ENCODE results near the gene LGALS9. TPM values are rescaled to one million over a fixed set of nuclear protein-coding genes. Genes with fewer than 3 reads are reported as not detected.

The LGALS9 gene
- polyA plus RNA-seq, 1 of the 3 experiments (the other 2 are of a cell fraction): 0.21 TPM

DNA sequence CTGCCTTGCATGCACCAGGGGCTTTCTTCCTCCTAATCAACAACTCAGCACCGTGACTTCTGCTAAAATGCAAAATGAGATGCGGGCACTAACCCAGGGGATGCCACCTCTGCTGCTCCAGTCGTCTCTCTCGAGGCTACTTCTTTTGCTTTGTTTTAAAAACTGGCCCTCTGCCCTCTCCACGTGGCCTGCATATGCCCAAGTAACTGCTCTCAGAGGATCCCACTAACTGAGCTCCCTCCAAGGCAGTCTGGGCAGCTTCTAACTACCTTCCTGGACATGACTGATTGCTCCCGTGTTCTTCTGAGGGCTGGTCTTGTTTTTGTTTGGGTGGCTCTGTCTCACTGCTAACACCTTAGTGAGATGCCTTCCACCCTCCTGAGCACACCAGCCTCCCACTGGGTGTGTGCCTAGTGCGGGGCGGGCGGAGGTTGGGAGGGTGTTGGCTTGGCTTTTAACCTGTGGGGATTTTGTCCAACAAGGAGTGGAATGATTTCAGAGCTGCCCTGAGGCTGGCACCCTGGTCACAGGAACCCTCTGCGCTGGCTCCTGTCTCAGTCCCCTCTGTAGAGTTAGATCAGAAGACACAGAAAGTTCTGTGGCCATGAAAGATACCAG lies 8.9 kb upstream of the LGALS9 start:
- Histone ChIP-seq H3K36me3 (replicated peaks in 1 of 2; ENCODE audit: control insufficient read depth in 1 of 2, insufficient read depth in 2 of 2, low read length in 1 of 2) (peaks cover 3 to 48% of the 10 kb centered on the region in 2 experiments), H3K9me2 (no peaks in the 10 kb centered on the region), H3K4me2 (no peak overlapping the region), H3K4me3 (ENCODE audit: low read depth in 2 of 2, low read length in 1 of 2) (no peak overlapping the region), H3K79me2 (ENCODE audit: insufficient read depth) (no peaks in the 10 kb centered on the region), H4K20me1 (ENCODE audit: insufficient read depth) (no peaks in the 10 kb centered on the region), H2AFZ (ENCODE audit: low read depth) (no peak overlapping the region), H3F3A (replicated peaks; ENCODE audit: insufficient read depth) (no peaks in the 10 kb centered on the region), H3K9me3 (no peaks in the 10 kb centered on the region), H3K9ac (no peak overlapping the region), H3K27ac (ENCODE audit: low read depth in 2 of 2, low read length in 1 of 2) (no peak overlapping the region), H3K27me3 (ENCODE audit: insufficient read depth) (no peaks in the 10 kb centered on the region), H3K4me1 (ENCODE audit: control insufficient read depth in 1 of 2, insufficient read depth in 2 of 2, low read depth in 1 of 2, low read length in 1 of 2) (no peaks in the 10 kb centered on the region)
- POLR2A ChIA-PET: no interaction called here
- no peak for DNase-seq
- TF ChIP-seq RXRA (IDR thresholded peaks at IDR 0.05; ENCODE audit: borderline replicate concordance, low read depth): no peak
- no peak for TF ChIP-seq FOXM1 (IDR thresholded peaks at IDR 0.05; ENCODE audit: low read depth)
- TF ChIP-seq RAD21 (IDR thresholded peaks at IDR 0.05; ENCODE audit: low read length): no peak
- no peak for TF ChIP-seq POLR2AphosphoS5 (IDR thresholded peaks at IDR 0.05; ENCODE audit: low read depth, low read length)
- TF ChIP-seq SIN3A (IDR thresholded peaks at IDR 0.05; ENCODE audit: borderline replicate concordance, low read depth, low read length): no peak
- WGBS (ENCODE audit: low lambda C conversion rate): 76% methylated on average over 10 of the region's 10 CpGs
- CTCF ChIA-PET: interaction anchor here (1.0 to 4.8 kb wide), 8 partner anchors 11 to 138 kb away, joined by 3 to 19 read pairs (median 6); no protein-coding TSS in a partner anchor

DNA sequence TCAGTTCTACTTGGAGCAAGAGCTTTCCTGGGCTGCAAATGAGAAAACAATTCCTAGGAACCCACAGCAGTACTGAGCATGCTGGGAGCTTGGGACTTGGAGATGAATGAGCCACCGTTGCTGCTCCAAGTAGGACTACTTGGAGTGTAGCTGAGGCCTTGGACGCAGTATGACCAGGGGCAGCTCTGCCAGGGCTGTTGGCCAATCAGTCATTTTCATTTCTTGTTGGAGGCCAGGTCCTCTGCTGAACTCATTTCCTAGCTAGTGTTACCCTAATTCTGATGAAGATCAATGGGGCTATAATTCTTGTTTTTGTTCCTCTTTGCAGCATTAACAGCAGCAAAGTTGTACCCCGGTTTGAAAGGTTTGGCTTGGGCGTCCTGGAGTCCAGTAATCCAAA lies 8.0 kb upstream of the LGALS9 start:
- POLR2A ChIA-PET: no interaction called here
- Histone ChIP-seq H3K4me2 (no peak overlapping the region), H3K27me3 (ENCODE audit: insufficient read depth) (no peaks in the 10 kb centered on the region), H3K9me2 (no peaks in the 10 kb centered on the region), H3K4me3 (ENCODE audit: low read depth in 2 of 2, low read length in 1 of 2) (no peak overlapping the region), H3K9me3 (no peaks in the 10 kb centered on the region), H3K9ac (no peak overlapping the region), H3K27ac (ENCODE audit: low read depth in 2 of 2, low read length in 1 of 2) (no peak overlapping the region), H3F3A (replicated peaks; ENCODE audit: insufficient read depth) (no peaks in the 10 kb centered on the region), H3K36me3 (replicated peaks in 1 of 2; ENCODE audit: control insufficient read depth in 1 of 2, insufficient read depth in 2 of 2, low read length in 1 of 2) (peaks cover 3 to 43% of the 10 kb centered on the region in 2 experiments), H4K20me1 (ENCODE audit: insufficient read depth) (no peaks in the 10 kb centered on the region), H3K4me1 (ENCODE audit: control insufficient read depth in 1 of 2, insufficient read depth in 2 of 2, low read depth in 1 of 2, low read length in 1 of 2) (no peaks in the 10 kb centered on the region), H2AFZ (ENCODE audit: low read depth) (no peak overlapping the region), H3K79me2 (ENCODE audit: insufficient read depth) (no peaks in the 10 kb centered on the region)
- DNase-seq: no peak
- TF ChIP-seq, protein P1, sequence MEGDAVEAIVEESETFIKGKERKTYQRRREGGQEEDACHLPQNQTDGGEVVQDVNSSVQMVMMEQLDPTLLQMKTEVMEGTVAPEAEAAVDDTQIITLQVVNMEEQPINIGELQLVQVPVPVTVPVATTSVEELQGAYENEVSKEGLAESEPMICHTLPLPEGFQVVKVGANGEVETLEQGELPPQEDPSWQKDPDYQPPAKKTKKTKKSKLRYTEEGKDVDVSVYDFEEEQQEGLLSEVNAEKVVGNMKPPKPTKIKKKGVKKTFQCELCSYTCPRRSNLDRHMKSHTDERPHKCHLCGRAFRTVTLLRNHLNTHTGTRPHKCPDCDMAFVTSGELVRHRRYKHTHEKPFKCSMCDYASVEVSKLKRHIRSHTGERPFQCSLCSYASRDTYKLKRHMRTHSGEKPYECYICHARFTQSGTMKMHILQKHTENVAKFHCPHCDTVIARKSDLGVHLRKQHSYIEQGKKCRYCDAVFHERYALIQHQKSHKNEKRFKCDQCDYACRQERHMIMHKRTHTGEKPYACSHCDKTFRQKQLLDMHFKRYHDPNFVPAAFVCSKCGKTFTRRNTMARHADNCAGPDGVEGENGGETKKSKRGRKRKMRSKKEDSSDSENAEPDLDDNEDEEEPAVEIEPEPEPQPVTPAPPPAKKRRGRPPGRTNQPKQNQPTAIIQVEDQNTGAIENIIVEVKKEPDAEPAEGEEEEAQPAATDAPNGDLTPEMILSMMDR (IDR thresholded peaks at IDR 0.05): no peak
- no peak for TF ChIP-seq YY1 (IDR thresholded peaks at IDR 0.05; ENCODE audit: low read depth)
- 76% methylated on average over 4 of the region's 4 CpGs for WGBS (ENCODE audit: low lambda C conversion rate)
- CTCF ChIA-PET: interaction anchor here (1.4 to 4.8 kb wide), 5 partner anchors 12 to 32 kb away, joined by 3 to 19 read pairs (median 7); no protein-coding TSS in a partner anchor

DNA sequence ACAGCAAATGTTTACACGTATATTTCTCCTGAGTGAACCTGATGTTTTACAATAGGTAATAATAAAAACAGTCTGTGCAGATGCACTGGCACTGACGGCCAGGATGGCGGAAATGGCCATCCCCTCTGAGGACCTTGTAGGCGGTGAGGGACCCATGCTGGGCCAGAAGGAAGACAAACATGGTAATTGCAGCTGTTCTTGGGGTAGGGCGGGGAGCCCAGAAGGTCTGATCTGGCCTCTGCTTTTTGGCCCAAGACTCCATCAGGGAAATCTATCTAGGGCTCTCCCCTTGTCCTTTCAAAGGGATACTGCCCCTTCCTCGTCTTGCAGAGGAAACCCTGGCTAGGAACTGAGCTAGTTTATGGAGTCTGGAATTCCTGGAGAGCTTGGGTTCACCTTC lies 7.4 kb upstream of the LGALS9 start:
- Histone ChIP-seq H3K4me3 (ENCODE audit: low read depth in 2 of 2, low read length in 1 of 2) (no peak overlapping the region), H3K9ac (no peak overlapping the region), H3K36me3 (replicated peaks in 1 of 2; ENCODE audit: control insufficient read depth in 1 of 2, insufficient read depth in 2 of 2, low read length in 1 of 2) (peaks cover 3 to 38% of the 10 kb centered on the region in 2 experiments), H3K79me2 (ENCODE audit: insufficient read depth) (no peaks in the 10 kb centered on the region), H3K4me1 (ENCODE audit: control insufficient read depth in 1 of 2, insufficient read depth in 2 of 2, low read depth in 1 of 2, low read length in 1 of 2) (no peaks in the 10 kb centered on the region), H3K9me3 (no peaks in the 10 kb centered on the region), H3K4me2 (no peak overlapping the region), H4K20me1 (ENCODE audit: insufficient read depth) (no peaks in the 10 kb centered on the region), H3F3A (replicated peaks; ENCODE audit: insufficient read depth) (no peaks in the 10 kb centered on the region), H3K9me2 (no peaks in the 10 kb centered on the region), H2AFZ (ENCODE audit: low read depth) (no peak overlapping the region), H3K27me3 (ENCODE audit: insufficient read depth) (no peaks in the 10 kb centered on the region), H3K27ac (ENCODE audit: low read depth in 2 of 2, low read length in 1 of 2) (no peak overlapping the region)
- POLR2A ChIA-PET: no interaction called here
- 87% methylated on average over 6 of the region's 6 CpGs for WGBS (ENCODE audit: low lambda C conversion rate)
- TF ChIP-seq CHD2 (IDR thresholded peaks at IDR 0.05; ENCODE audit: low read length, partially characterized antibody) (no peak), NFIC (IDR thresholded peaks at IDR 0.05; ENCODE audit: borderline replicate concordance) (no peak), TCF12 (IDR thresholded peaks at IDR 0.05) (no peak), RAD21 (IDR thresholded peaks at IDR 0.05; ENCODE audit: low read length) (no peak), GATA2 (CRISPR knock-in tag; IDR thresholded peaks at IDR 0.05) (no peak), NRF1 (IDR thresholded peaks at IDR 0.05; ENCODE audit: low read depth, low read length) (no peak), MEF2A (IDR thresholded peaks at IDR 0.05; ENCODE audit: borderline replicate concordance, low read depth) (no peak), FOXM1 (IDR thresholded peaks at IDR 0.05; ENCODE audit: low read depth) (no peak), RXRA (IDR thresholded peaks at IDR 0.05; ENCODE audit: borderline replicate concordance, low read depth) (no peak), YY1 (IDR thresholded peaks at IDR 0.05; ENCODE audit: low read depth) (no peak), TAF1 (IDR thresholded peaks at IDR 0.05; ENCODE audit: borderline replicate concordance, low read depth, low read length) (no peak)
- TF ChIP-seq, protein P2, sequence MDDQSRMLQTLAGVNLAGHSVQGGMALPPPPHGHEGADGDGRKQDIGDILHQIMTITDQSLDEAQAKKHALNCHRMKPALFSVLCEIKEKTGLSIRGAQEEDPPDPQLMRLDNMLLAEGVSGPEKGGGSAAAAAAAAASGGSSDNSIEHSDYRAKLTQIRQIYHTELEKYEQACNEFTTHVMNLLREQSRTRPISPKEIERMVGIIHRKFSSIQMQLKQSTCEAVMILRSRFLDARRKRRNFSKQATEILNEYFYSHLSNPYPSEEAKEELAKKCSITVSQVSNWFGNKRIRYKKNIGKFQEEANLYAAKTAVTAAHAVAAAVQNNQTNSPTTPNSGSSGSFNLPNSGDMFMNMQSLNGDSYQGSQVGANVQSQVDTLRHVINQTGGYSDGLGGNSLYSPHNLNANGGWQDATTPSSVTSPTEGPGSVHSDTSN (IDR thresholded peaks at IDR 0.05): no peak
- TF ChIP-seq, protein P3, sequence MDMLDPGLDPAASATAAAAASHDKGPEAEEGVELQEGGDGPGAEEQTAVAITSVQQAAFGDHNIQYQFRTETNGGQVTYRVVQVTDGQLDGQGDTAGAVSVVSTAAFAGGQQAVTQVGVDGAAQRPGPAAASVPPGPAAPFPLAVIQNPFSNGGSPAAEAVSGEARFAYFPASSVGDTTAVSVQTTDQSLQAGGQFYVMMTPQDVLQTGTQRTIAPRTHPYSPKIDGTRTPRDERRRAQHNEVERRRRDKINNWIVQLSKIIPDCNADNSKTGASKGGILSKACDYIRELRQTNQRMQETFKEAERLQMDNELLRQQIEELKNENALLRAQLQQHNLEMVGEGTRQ (IDR thresholded peaks at IDR 0.05; ENCODE audit: borderline replicate concordance, low read depth, low read length): no peak
- TF ChIP-seq, protein P4, sequence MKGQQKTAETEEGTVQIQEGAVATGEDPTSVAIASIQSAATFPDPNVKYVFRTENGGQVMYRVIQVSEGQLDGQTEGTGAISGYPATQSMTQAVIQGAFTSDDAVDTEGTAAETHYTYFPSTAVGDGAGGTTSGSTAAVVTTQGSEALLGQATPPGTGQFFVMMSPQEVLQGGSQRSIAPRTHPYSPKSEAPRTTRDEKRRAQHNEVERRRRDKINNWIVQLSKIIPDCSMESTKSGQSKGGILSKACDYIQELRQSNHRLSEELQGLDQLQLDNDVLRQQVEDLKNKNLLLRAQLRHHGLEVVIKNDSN (IDR thresholded peaks at IDR 0.05; ENCODE audit: borderline replicate concordance, low read depth): no peak
- DNase-seq: no peak
- CTCF ChIA-PET: interaction anchor here (0.6 to 1.7 kb wide), 4 partner anchors 14 to 133 kb away, joined by 3 to 7 read pairs (median 4); no protein-coding TSS in a partner anchor
